HepG2 (cell line): ENCODE measurements around the gene SLC11A1. TPM values are rescaled to one million over a fixed set of nuclear protein-coding genes. Genes with fewer than 3 reads are reported as not detected.

Experiments
- ELK4 ChIP-seq: sonication (generic); formaldehyde crosslinking; IDR thresholded peaks from 2 replicates; pipeline ENCODE4 v1.9.0; 2021; ENCODE audit warnings: missing genetic modification reagents, borderline replicate concordance
- HNF1B ChIP-seq: sonication (generic); formaldehyde crosslinking; IDR thresholded peaks from 2 replicates; pipeline ENCODE4 v1.5.1; 2020; ENCODE audit warnings: mild to moderate bottlenecking, moderate library complexity, missing genetic modification reagents
- HOXA7 ChIP-seq: sonication (generic); formaldehyde crosslinking; IDR thresholded peaks from 2 replicates; pipeline ENCODE4 v1.8.1; 2022; ENCODE audit warnings: mild to moderate bottlenecking, missing genetic modification reagents, moderate library complexity
- IKZF4 ChIP-seq: sonication (generic); formaldehyde crosslinking; IDR thresholded peaks from 2 replicates; pipeline ENCODE4 v1.5.1; 2020; ENCODE audit warnings: borderline replicate concordance, mild to moderate bottlenecking, low read depth, missing genetic modification reagents; ENCODE audit errors: not compliant biosample characterization
- KDM1A ChIP-seq: IDR thresholded peaks from 2 replicates; pipeline ENCODE4 v1.6.1; 2016; ENCODE audit warnings: missing compliant biosample characterization
- PHF21A ChIP-seq: sonication (generic); formaldehyde crosslinking; IDR thresholded peaks from 2 replicates; pipeline ENCODE4 v1.5.0; 2020; ENCODE audit warnings: mild to moderate bottlenecking, missing genetic modification reagents
- RORA ChIP-seq: sonication (generic); formaldehyde crosslinking; IDR thresholded peaks from 2 replicates; pipeline ENCODE4 v1.5.0; 2020; ENCODE audit warnings: mild to moderate bottlenecking, missing genetic modification reagents, moderate library complexity
- SP2 ChIP-seq: sonication (generic); formaldehyde crosslinking; IDR thresholded peaks from 2 replicates; pipeline ENCODE4 v1.5.1; 2020; ENCODE audit warnings: mild to moderate bottlenecking, missing genetic modification reagents
- TIGD3 ChIP-seq: sonication (generic); formaldehyde crosslinking; IDR thresholded peaks from 2 replicates; pipeline ENCODE4 v1.5.1; 2020; ENCODE audit warnings: mild to moderate bottlenecking, missing genetic modification reagents, borderline replicate concordance
- ZBTB14 ChIP-seq: sonication (generic); formaldehyde crosslinking; IDR thresholded peaks from 2 replicates; pipeline ENCODE4 v1.4.0; 2020; ENCODE audit warnings: missing genetic modification reagents
- ZBTB2 ChIP-seq: sonication (generic); formaldehyde crosslinking; IDR thresholded peaks from 2 replicates; pipeline ENCODE4 v1.8.0; 2022; ENCODE audit warnings: low read depth, missing genetic modification reagents
- ZNF207 ChIP-seq: fragments of 450-650 bp; IDR thresholded peaks from 2 replicates; pipeline ENCODE4 v1.6.1; 2016; ENCODE audit warnings: antibody characterized with exemption, borderline replicate concordance
- ZNF496 ChIP-seq: sonication (generic); formaldehyde crosslinking; IDR thresholded peaks from 2 replicates; pipeline ENCODE4 v1.8.1; 2023; ENCODE audit warnings: mild to moderate bottlenecking, moderate library complexity, missing genetic modification reagents; ENCODE audit not compliant: insufficient replicate concordance
- ZNF549 ChIP-seq: sonication (generic); formaldehyde crosslinking; IDR thresholded peaks from 2 replicates; pipeline ENCODE4 v1.5.0; 2020; ENCODE audit warnings: missing genetic modification reagents
- ZNF597 ChIP-seq: sonication (generic); formaldehyde crosslinking; IDR thresholded peaks from 2 replicates; pipeline ENCODE4 v1.5.0; 2020; ENCODE audit warnings: missing genetic modification reagents
- ZSCAN22 ChIP-seq: sonication (generic); formaldehyde crosslinking; IDR thresholded peaks from 2 replicates; pipeline ENCODE4 v1.4.0; 2020; ENCODE audit warnings: mild to moderate bottlenecking, missing genetic modification reagents
- ZXDC ChIP-seq: sonication (generic); formaldehyde crosslinking; IDR thresholded peaks from 2 replicates; pipeline ENCODE4 v1.5.0; 2020; ENCODE audit warnings: mild to moderate bottlenecking, missing genetic modification reagents
- polyA plus RNA-seq, 8 experiments: library from polyadenylated mRNA; depleted of rRNA in 3 of 8; stranded (reverse) in 7 of 8; unstranded in 1 of 8; fragments of >200 nt; fragmentation: Illumina TruSeq in 4 of 8; extraction: Trizol in 4 of 8; gene quantifications; 2 replicates each; pipeline versions ENCODE4 v1.2.1 to v1.2.3, GENCODE V29; 2011 to 2016; ENCODE audit warnings: low read depth in 4 of 8, missing spikeins in 1 of 8, mixed read lengths in 1 of 8; ENCODE audit not compliant: insufficient read depth in 1 of 8
- total RNA-seq, 5 experiments: library from RNA; depleted of rRNA; stranded (reverse); fragments of >200 nt; fragmentation: Illumina TruSeq; extraction: Trizol; gene quantifications; 2 replicates each; pipeline ENCODE4 v1.2.3, GENCODE V29; 2016; ENCODE audit warnings: low read depth in 1 of 5

The SLC11A1 gene
- total and polyA plus RNA-seq, 2 of the 13 experiments (the other 11 are each of a cell fraction or from before 2014, with no cell fraction given) = 0.33 to 2.3 TPM

GRCh38 chr2:218389333-218390150 lies 7.5 kb downstream of the SLC11A1 start (continued):
- TF ChIP-seq ZBTB2 (CRISPR knock-in tag) (no peak), HOXA7 (CRISPR knock-in tag) (no peak), IKZF4 (CRISPR knock-in tag) (no peak), KDM1A (CRISPR knock-in tag) (no peak), ZXDC (CRISPR knock-in tag) (0 out of 2 replicates have a peak, but pooled peaks have one; percentile 51), TIGD3 (CRISPR knock-in tag) (no peak), ELK4 (no peak), ZSCAN22 (CRISPR knock-in tag) (no peak), ZBTB14 (CRISPR knock-in tag) (no peak), SP2 (no peak), ZNF207 (no peak), HNF1B (CRISPR knock-in tag) (no peak), RORA (CRISPR knock-in tag) (no peak), ZNF549 (CRISPR knock-in tag) (no peak), ZNF597 (CRISPR knock-in tag) (no peak), PHF21A (CRISPR knock-in tag) (peak; percentile 75), ZNF496 (CRISPR knock-in tag) (no peak)
